Suppressor macrophage treated with lipopolysaccharide for 1 hour (primary cell): ENCODE results near the gene EDNRA.
"Not testable (repeated sequence)": the region's sequence is repeated elsewhere in the genome, so short reads cannot be mapped to it uniquely, and the experiment has no call there.

Experiments used
- DNase-seq, 3 donors: peaks; one replicate each; pipeline ENCODE4 v3.0.0-alpha.2; 2020 to 2022

The EDNRA gene

GRCh38 chr4:147480891-147481576, at the start of gene EDNRA:
EDNRA (plus strand) TSS chr4:147481097; CDS start chr4:147485682, 4,585 bp downstream.
- no peak for DNase-seq

GRCh38 chr4:147434370-147434769, 46.5 kb upstream of the EDNRA start:
- DNase-seq, result not testable (repeated sequence)

- no peak for DNase-seq
Measured at GRCh38 chr4:147440442-147440841, 40.5 kb upstream of the EDNRA start.

- no peak for DNase-seq
Measured at GRCh38 chr4:147447786-147448185, 33.1 kb upstream of the EDNRA start.

- no peak for DNase-seq
Measured at GRCh38 chr4:147453561-147454141, 27.2 kb upstream of the EDNRA start.

GRCh38 chr4:147456706-147457105, 24.2 kb upstream of the EDNRA start:
- DNase-seq, result no peak

GRCh38 chr4:147461161-147461560, 19.7 kb upstream of the EDNRA start:
- DNase-seq, result no peak

- DNase-seq, result no peak
Measured at GRCh38 chr4:147463065-147463464, 17.8 kb upstream of the EDNRA start.

GRCh38 chr4:147465461-147465860, 15.4 kb upstream of the EDNRA start:
- DNase-seq, result no peak

- DNase-seq, result no peak
Measured at GRCh38 chr4:147477439-147477838, 3.5 kb upstream of the EDNRA start.

GRCh38 chr4:147479376-147479775, 1.5 kb upstream of the EDNRA start:
- DNase-seq, result no peak

- DNase-seq, result no peak
Measured at GRCh38 chr4:147479786-147480185, 1.1 kb upstream of the EDNRA start.

- DNase-seq, result no peak
Measured at GRCh38 chr4:147480502-147480890, 401 bp upstream of the EDNRA start.

GRCh38 chr4:147481577-147482109, 746 bp downstream of the EDNRA start:
- no peak for DNase-seq

GRCh38 chr4:147482281-147482680, 1.4 kb downstream of the EDNRA start:
- no peak for DNase-seq

- DNase-seq, result no peak
Measured at GRCh38 chr4:147485167-147485566, 4.3 kb downstream of the EDNRA start.

GRCh38 chr4:147487616-147488015, 6.7 kb downstream of the EDNRA start:
- no peak for DNase-seq

- DNase-seq, result no peak
Measured at GRCh38 chr4:147488556-147488955, 7.7 kb downstream of the EDNRA start.

GRCh38 chr4:147491086-147491485, 10.2 kb downstream of the EDNRA start:
- DNase-seq, result no peak

- DNase-seq, result no peak
Measured at GRCh38 chr4:147492306-147492705, 11.4 kb downstream of the EDNRA start.

GRCh38 chr4:147492761-147493160, 11.9 kb downstream of the EDNRA start:
- no peak for DNase-seq

GRCh38 chr4:147493307-147493706, 12.4 kb downstream of the EDNRA start:
- DNase-seq, result no peak

- no peak for DNase-seq
Measured at GRCh38 chr4:147494301-147494700, 13.4 kb downstream of the EDNRA start.

GRCh38 chr4:147496500-147496899, 15.6 kb downstream of the EDNRA start:
- DNase-seq, result no peak
